T-helper 2 cell treated with Interferon-gamma antibody and Interleukin-4, amounts not matched to agents 5 μg/mL and 100 μg/mL, for 36 hours (primary cell): ENCODE data around the gene ADRA1B.

ENCODE experiments used
- DNase-seq: peaks from one replicate; pipeline ENCODE4 v3.0.0; 2021; ENCODE audit warnings: low spot score
- H3K27ac Mint-ChIP-seq: one replicate; pipeline ENCODE4 v1.8.0; 2021; ENCODE audit warnings: mild to moderate bottlenecking, mixed read lengths
- H3K27me3 Mint-ChIP-seq: one replicate; pipeline ENCODE4 v1.8.0; 2021; ENCODE audit warnings: low read depth, mixed read lengths
- H3K36me3 Mint-ChIP-seq: one replicate; pipeline ENCODE4 v1.8.0; 2021; ENCODE audit warnings: low read depth, mixed read lengths
- H3K4me1 Mint-ChIP-seq: one replicate; pipeline ENCODE4 v1.8.0; 2021; ENCODE audit warnings: low read depth, mixed read lengths
- H3K4me3 Mint-ChIP-seq: one replicate; pipeline ENCODE4 v1.8.0; 2022; ENCODE audit warnings: mild to moderate bottlenecking, moderate library complexity, mixed read lengths
- H3K9me3 Mint-ChIP-seq: one replicate; pipeline ENCODE4 v1.8.0; 2021; ENCODE audit warnings: mixed read lengths

The ADRA1B gene

DNA sequence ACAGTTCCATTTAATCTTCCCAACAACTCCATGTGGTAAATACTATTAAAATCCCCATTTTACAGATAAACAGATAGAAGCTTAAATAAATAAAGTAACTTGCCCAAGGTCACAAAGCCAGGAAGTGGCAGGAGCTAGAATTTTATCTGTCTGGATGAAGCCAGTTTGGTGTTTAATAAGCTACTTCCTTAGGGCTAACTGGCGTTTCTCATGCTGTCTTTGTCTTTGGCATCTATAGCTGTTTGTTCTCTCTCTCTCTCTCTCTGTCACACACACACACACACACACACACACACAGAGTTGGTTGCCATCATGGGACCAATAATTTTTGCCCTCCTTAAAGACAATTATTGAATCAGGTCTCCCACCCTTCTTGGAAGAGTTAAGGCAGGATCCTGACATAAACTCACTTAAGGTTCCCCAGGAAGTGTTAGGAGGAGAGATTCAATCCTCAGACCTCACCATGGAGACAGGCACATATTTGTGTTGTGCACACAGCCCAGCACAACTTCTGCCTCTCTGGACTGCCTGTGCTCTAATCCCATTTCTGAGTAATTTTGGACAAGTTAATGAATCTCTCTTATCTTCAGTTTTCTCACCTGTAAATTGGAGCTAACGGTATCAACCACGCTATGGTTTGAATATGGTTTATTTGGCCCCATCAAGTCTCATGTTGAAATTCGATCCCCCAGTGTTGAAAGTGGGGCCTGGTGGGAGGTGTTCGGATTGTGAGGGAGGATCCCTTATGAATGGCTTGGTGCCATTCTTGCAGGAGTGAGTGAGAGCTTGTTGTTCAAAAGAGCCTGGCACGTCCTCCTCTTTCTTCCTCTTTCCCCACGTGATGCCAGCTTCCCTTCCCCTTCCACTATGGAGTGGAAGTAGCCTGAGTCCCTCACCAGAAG is 8.3 kb upstream of the ADRA1B start:
- no peak overlapping the region for H3K27ac Mint-ChIP-seq
- no peaks in the 10 kb centered on the region for H3K9me3 Mint-ChIP-seq
- peaks cover 17% of the 10 kb centered on the region for H3K27me3 Mint-ChIP-seq

GRCh38 chr5:159908591-159908940 is 7.7 kb upstream of the ADRA1B start:
- Mint-ChIP-seq H3K4me1 (no peaks in the 10 kb centered on the region), H3K4me3 (no peak overlapping the region), H3K9me3 (no peaks in the 10 kb centered on the region), H3K27ac (no peak overlapping the region), H3K27me3 (peaks cover 17% of the 10 kb centered on the region), H3K36me3 (no peaks in the 10 kb centered on the region)
- DNase-seq = no peak

More for the DNA sequence above, 8.3 kb upstream of the ADRA1B start:
- H3K4me3 Mint-ChIP-seq = no peak overlapping the region
- DNase-seq = no peak
- H3K4me1 Mint-ChIP-seq = no peaks in the 10 kb centered on the region
- H3K36me3 Mint-ChIP-seq = no peaks in the 10 kb centered on the region

DNA sequence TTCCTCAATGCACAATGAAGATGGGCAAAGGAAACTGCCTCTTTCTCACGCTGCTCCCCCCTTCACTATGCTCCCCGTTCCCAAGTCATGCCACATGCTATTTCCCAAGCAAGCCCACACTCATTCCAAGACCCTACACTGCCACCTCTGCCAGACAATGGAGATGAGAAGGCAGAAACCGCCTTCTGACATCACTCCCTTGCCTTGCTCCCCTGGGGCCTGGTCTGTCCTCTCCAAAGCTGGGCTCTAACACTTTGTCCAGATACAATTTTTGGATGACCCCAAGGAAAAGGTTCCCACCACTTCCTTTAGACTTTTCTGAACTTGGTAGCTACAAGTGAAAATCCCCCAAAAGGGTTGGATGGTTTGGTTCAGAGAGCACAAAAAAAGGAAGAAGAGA is 7.2 kb upstream of the ADRA1B start:
- Mint-ChIP-seq H3K36me3 (no peaks in the 10 kb centered on the region), H3K4me3 (no peak overlapping the region), H3K9me3 (no peaks in the 10 kb centered on the region), H3K27ac (no peak overlapping the region), H3K4me1 (no peaks in the 10 kb centered on the region), H3K27me3 (peaks cover 21% of the 10 kb centered on the region)
- DNase-seq = no peak

DNA sequence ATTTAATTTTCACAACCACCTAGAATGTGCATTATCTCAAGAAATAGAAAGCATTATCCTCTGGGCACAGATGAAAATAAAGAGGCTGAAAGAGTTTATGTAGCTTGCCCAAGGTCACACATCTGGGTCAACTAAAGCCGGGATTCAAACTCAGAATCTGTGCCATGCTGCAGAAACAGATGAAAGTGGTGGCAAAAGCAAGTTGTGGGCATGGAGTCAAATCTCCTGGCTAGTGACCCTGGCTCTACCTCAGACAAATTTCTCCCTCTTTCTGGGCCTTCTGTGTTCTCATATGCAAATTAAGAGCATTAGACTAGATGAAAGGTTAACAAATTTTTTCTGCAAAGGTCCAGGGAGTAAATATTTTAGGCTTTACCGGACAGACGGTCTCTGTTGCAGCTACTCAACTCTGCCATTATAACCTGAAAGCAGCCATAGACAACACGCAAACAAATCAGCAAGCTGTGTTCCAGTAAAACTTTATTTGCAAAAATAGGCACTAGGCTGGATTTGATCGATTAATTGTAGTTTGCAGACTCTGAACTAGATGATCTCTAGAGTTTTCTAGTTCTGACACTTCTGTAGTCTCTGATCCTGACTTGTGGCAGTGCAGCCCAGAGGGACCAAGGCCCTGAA is 6.0 kb upstream of the ADRA1B start:
- Mint-ChIP-seq H3K36me3 (no peaks in the 10 kb centered on the region), H3K9me3 (no peaks in the 10 kb centered on the region), H3K27me3 (peaks cover 25% of the 10 kb centered on the region), H3K27ac (no peak overlapping the region), H3K4me1 (no peaks in the 10 kb centered on the region), H3K4me3 (no peak overlapping the region)
- no peak for DNase-seq

DNA sequence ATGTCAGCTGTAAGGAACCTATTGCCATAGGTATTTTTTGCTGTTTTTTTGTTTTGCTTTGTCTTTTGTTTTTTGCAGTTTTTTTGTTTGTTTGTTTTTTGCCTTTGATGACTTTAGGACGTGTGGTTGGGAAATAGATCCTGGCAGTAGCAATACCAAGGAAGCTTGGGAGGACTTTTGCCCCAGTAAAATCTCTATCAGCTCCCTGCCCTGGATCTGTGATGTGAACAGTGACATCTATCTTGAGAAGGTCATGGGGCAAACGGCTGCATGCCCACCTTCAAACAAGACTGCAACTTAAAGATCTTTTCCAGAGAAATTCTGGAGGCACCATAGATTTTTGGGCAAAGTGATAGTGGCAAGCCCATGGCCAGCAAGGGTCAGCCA is 5.4 kb upstream of the ADRA1B start:
- Mint-ChIP-seq H3K4me1 (no peaks in the 10 kb centered on the region), H3K27ac (no peak overlapping the region), H3K4me3 (no peak overlapping the region), H3K27me3 (peaks cover 30% of the 10 kb centered on the region), H3K36me3 (no peaks in the 10 kb centered on the region), H3K9me3 (no peaks in the 10 kb centered on the region)
- no peak for DNase-seq

DNA sequence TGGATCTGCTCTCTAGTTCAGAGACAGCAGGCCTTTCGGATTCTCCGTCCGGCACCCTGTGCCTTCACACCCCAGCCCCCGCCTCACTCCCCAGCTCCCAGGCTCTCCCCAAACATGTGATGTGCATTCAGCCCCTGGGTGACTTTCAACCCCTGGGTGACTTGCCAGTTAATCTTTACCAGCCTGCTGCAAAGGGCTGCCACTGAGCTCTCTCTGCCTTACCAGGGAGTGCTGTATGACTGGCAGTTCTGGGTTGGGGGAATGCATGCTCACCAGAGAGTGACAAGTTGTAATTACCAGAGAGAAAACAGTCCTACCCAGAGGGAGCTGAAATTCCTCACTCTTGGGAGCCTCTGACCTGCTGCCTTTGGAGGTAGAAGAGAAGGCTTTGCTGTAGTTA is 4.9 kb upstream of the ADRA1B start:
- Mint-ChIP-seq H3K27me3 (peaks cover 32% of the 10 kb centered on the region), H3K27ac (no peak overlapping the region), H3K4me3 (no peak overlapping the region), H3K9me3 (no peaks in the 10 kb centered on the region), H3K36me3 (no peaks in the 10 kb centered on the region), H3K4me1 (no peaks in the 10 kb centered on the region)
- DNase-seq = no peak

- H3K36me3 Mint-ChIP-seq = no peaks in the 10 kb centered on the region
- H3K27me3 Mint-ChIP-seq = peaks cover 39% of the 10 kb centered on the region
- DNase-seq = no peak
- H3K9me3 Mint-ChIP-seq = no peaks in the 10 kb centered on the region
- no peaks in the 10 kb centered on the region for H3K4me1 Mint-ChIP-seq
- H3K4me3 Mint-ChIP-seq = no peak overlapping the region
- no peak overlapping the region for H3K27ac Mint-ChIP-seq
Observed at GRCh38 chr5:159912033-159912800, 4.1 kb upstream of the ADRA1B start.

- no peak for DNase-seq
- Mint-ChIP-seq H3K27me3 (peaks cover 47% of the 10 kb centered on the region), H3K27ac (no peak overlapping the region), H3K4me1 (no peaks in the 10 kb centered on the region), H3K36me3 (no peaks in the 10 kb centered on the region), H3K9me3 (no peaks in the 10 kb centered on the region), H3K4me3 (no peak overlapping the region)
Observed at GRCh38 chr5:159913048-159913447, 3.2 kb upstream of the ADRA1B start.

DNA sequence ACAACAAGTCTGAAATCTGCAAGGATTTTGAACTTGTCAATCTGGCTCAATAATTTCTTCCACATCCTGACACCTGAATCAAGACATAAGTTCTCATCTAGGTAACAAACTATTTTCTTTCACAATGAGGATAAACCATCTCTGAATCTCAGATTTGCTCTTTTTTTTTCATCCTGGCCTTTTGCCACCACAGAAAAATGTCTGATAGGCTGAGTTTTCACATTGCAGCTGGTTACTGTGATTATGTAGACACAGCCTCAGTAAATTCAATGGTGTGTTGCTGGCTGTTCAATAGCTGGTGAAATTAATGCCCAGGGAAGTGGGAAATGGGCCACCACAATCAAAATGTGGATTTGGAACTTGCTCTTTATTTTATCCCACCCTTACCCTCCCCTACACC is 2.8 kb upstream of the ADRA1B start:
- Mint-ChIP-seq H3K27ac (no peak overlapping the region), H3K27me3 (peaks cover 51% of the 10 kb centered on the region), H3K9me3 (no peaks in the 10 kb centered on the region), H3K4me1 (no peaks in the 10 kb centered on the region), H3K36me3 (no peaks in the 10 kb centered on the region), H3K4me3 (no peak overlapping the region)
- DNase-seq = no peak

GRCh38 chr5:159916841-159917761 is 819 bp downstream of the ADRA1B start:
- no peaks in the 10 kb centered on the region for H3K36me3 Mint-ChIP-seq
- H3K4me1 Mint-ChIP-seq = no peaks in the 10 kb centered on the region
- peak overlapping the region; percentile 44 for H3K4me3 Mint-ChIP-seq
- H3K9me3 Mint-ChIP-seq = no peaks in the 10 kb centered on the region
- DNase-seq = no peak
- H3K27me3 Mint-ChIP-seq = peaks cover 45% of the 10 kb centered on the region
- H3K27ac Mint-ChIP-seq = no peak overlapping the region

DNA sequence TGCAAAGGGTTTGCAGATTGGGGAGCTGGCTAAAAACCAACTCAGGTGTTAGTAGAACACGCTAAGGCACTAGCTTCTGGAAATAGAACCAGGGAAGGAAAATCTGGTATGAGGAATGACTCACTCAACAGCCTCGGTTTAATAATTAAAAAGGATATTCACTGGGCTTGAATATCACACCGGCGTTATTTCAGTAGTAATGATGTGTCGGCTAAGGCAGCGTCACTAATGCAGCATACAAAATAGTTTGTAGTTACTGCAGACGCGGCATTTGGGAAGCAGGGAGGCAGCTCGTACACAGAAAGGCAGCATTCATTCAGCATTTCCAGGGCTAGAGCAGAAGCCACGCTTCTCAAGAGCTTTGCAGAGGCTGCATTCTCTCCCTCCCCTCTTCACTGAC is 1.7 kb downstream of the ADRA1B start:
- Mint-ChIP-seq H3K36me3 (no peaks in the 10 kb centered on the region), H3K4me1 (no peaks in the 10 kb centered on the region), H3K9me3 (no peaks in the 10 kb centered on the region), H3K27me3 (peaks cover 40% of the 10 kb centered on the region), H3K4me3 (no peak overlapping the region), H3K27ac (no peak overlapping the region)
- DNase-seq = no peak

DNA sequence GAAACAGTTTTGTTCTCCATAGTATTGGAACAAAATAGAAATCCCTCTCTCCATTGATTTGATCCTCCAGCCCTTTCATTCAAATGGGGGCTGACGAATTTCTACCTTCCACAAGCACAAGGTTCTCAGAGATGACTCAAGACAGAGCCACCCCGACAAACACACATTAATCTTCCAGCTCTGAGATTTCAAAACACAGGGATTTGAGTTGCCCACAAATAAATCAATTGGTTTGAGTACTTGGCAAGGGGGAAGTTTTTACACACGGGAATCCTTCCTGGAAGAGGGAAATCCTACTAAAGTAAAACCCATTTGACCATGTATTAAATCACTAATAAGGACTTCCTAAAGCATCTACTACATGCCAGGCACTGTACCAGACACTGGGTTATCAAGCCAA is 5.4 kb downstream of the ADRA1B start:
- Mint-ChIP-seq H3K36me3 (no peaks in the 10 kb centered on the region), H3K4me1 (no peaks in the 10 kb centered on the region), H3K9me3 (no peaks in the 10 kb centered on the region), H3K27me3 (peaks cover 23% of the 10 kb centered on the region), H3K4me3 (no peak overlapping the region), H3K27ac (no peak overlapping the region)
- no peak for DNase-seq

- DNase-seq = no peak
- Mint-ChIP-seq H3K4me1 (no peaks in the 10 kb centered on the region), H3K27ac (no peak overlapping the region), H3K27me3 (peaks cover 11% of the 10 kb centered on the region), H3K36me3 (no peaks in the 10 kb centered on the region), H3K4me3 (no peak overlapping the region), H3K9me3 (no peaks in the 10 kb centered on the region)
Observed at GRCh38 chr5:159923008-159923407, 6.7 kb downstream of the ADRA1B start.
